HG03439 (cell line): ENCODE data around the gene PRKG1.
"Not testable (repeated sequence)": the region's sequence is repeated elsewhere in the genome, so short reads cannot be mapped to it uniquely, and the experiment has no call there.

ENCODE experiments used
- ATAC-seq: cut with Tn5 transposase; IDR thresholded peaks from one replicate; pipeline ENCODE4 v1.9.1; 2021; ENCODE audit warnings: mild to moderate bottlenecking, moderate library complexity; ENCODE audit not compliant: unreplicated experiment

PRKG1 gene

DNA sequence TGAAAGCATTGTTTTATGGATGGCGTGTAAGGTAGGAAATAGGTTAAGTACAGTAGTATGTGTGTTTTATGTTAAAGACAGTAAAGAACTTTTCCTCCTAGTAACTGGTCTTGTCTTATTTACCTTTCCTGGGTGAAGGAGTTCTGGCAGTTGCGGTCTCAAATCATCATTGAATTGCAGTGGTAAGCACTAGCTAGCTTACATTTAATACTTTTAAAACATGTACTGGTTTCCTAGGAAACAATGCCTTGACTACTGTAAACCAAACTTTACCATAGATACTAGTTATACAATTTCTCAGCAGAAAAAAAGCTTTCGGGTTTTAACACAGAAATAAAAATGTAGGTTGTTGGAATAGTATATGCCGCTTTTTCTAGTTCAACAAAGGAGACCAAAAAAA is 37.7 kb downstream of the PRKG1 start:
- no peak for ATAC-seq

DNA sequence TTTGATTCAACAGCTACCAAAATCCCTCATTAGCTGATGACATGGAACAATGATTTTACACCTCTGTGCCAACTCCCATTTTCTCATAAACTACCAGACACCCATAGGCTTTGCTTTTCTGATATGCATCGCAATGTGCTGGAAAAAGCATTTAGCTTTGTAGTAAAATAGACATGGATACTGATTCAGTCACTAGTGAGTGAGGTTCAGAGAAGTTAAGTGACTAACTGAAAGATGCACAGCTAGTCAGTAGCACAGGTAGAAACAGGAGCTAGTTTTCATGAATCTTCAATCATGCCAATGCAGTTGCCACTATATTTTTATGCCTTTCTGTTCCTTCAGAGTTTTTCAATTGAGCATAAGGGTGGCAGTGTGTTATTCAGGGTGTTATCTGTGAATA is 38.7 kb downstream of the PRKG1 start:
- ATAC-seq, result no peak

DNA sequence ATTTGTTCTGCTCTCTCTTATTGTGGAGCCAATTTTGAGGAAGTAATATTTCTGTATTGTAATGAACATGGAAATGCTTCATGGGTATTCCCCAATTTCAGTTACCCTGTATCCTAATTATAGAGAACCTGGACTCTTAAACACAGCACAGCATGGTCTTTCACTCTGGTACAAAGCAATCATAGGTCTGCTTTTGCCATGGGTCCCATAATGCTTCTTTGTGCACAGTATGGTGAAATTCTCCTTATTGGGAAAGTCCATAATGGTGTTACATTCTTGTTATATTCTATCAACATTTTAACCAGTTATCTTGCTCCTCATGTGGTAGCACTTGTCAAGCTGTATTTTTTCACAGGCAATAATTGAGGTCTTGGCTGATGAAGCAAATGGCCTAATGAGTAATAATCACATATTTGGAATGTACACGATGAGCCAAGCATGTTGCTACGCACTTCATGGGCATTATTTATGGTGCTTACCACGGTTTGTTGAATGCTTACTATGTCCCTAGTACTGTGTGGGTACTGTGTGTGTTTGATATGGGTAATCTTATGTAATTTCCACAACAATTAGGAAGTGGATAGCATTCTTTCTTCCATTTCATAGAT is 42.9 kb downstream of the PRKG1 start:
- ATAC-seq, result no peak

GRCh38 chr10:51117794-51118193 is 43.5 kb downstream of the PRKG1 start:
- ATAC-seq, result no peak

GRCh38 chr10:51119441-51119840 is 45.2 kb downstream of the PRKG1 start:
- ATAC-seq, result no peak

DNA sequence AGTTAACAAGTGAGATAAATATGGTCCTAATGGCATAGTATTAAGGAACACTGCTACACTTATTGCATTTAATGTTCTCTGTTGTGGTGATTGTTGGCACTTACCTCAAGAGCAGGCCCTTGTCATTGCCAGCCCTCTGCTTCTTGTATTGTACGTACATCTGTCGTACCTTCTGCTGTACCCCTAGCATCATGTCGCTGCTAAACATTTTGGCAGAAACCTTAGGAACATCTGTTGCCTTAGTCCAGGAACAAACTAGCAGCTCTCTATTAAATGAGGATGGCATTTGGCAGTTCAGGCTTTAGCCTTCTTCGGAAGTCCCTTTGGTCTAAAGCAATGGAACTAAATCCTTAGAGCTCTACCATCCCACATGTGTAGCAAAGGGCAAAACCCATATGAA is 47.6 kb downstream of the PRKG1 start:
- ATAC-seq, result no peak

DNA sequence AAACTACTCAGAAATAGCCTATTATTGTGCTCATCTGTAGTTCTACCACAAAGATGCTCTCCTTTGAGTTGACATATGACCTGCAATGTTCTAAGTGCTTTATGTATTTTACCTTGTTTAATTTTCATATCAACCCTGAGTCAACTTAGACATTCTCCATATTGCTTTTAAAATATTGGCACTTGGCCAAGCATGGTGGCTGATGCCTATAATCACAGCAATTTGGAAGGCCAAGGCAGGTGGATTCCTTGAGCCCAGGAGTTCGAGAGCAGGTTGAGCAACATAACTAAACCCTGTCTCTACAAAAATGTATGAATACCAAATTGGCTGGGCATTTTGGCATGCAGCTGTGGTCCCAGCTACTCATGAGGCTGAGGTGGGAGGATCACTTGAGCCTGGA is 50.6 kb downstream of the PRKG1 start:
- ATAC-seq, result no peak

DNA sequence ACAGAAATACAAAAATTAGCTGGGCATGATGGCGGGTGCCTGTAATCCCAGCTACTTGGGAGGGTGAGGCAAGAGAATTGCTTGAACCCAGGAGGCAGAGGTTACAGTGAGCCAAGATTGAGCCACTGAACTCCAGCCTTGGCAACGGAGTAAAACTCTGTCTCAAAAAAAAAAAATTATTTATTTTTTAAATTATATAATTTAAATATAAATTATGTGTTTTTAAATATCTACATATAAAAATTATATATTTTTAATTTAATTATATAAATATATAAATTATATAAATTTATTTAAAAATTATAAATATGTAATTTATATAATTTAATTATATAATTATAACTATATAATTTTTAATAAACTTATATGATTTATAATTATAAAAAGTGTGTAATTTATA is 51.2 kb downstream of the PRKG1 start:
- no peak for ATAC-seq

DNA sequence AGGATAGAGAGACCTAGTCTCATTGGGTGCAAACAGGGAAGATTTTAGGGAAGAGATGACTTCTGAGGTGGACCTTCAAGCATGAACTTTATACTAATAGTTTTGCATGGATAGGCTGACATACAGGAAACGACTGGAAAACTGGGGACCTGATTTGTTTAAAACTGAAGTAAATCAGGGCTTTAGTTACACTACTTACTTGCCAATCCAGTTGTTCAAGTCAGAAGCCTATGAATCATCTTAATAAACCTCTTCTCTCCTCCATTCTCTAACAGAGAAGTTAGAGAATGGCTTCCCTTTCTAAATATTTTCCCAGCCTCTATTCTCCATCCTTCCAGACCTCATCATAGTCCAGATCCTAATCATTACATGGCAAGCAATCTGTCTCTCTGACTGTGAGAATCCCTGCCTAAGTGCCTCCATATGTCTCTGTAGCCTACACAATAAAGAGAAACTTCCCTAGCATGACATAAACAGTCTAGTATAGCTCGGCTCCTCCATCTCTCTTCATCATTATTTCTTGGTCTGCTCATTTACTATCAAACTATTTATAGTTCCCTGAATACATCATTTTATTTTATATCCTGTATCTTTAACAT is 55.8 kb downstream of the PRKG1 start:
- ATAC-seq, result no peak

GRCh38 chr10:51137756-51138529 is 63.7 kb downstream of the PRKG1 start:
- no peak for ATAC-seq

DNA sequence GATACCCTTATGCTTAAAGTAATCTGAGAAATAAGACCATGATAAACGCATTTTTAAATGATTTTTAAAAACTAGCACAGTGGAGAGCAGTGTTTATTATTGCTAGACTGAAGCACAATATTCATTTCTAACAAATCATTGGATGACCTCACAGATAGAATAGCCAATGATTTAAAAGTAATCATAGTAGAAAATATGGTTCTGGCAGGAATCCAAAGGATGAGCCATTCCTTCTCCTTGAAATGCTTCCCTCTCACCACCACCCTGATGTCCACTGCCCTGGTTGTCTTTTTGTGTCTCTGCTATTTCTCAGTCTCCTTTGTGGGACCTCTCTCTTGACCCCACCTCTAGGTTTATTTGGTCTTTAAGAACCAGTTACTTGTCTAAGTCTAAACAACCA is 64.9 kb downstream of the PRKG1 start:
- ATAC-seq, result no peak

DNA sequence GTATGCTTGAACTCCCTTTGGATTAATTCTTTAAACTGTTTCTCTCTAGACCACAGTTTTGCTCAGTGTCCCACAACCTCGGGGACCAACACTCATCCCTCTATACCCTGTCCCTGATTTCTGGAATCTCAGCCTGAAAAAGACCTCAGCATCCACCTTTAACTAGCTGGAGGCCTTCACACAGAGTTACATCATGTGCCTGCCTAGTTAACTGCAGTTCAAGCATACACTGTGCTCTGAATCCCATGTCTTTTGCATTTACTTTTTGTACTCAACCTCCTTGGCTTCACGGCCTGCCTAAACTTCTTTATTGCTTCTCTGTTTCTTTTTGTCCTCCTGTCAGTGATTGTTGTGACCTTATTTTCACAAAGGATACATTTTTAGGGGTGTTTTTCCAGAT is 66.7 kb downstream of the PRKG1 start:
- ATAC-seq, result no peak

- no peak for ATAC-seq
Observed at GRCh38 chr10:51144161-51144781, 70.0 kb downstream of the PRKG1 start.

- no peak for ATAC-seq
Observed at GRCh38 chr10:51145375-51145774, 71.1 kb downstream of the PRKG1 start.

DNA sequence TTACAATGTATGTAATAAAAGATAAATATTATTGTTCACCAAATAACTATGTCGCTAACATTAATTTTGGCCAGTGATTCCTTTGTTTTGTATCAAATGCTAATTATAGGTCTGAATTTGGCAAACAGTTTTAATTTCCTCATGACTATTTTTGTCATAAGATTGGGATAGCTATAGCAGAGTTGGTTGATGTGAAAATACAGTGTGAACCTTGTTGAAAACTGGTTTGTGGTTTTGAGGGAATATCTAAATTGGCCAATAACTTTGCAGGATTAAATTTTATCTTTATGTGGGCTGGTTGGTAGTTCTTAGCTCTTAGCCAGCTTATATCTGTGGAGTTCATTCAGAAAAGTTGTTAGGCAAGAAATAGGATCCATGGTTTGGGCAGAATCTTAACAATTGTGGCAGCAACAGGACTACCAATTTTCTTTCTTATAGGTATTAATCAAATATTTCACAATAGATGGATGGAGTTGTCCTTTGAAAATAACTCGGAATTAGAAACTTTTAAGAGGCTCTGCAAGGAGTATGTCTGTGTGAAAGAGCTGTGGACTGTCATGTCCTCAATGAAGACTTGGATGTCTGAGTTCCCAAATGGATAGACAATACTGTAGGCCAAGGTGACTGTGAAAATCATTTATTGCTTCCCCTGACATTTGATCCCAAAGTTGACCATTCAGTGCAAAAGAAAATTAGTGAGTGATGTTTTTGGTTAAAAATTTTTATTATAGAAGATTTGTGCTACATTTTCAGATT is 73.5 kb downstream of the PRKG1 start:
- no peak for ATAC-seq

DNA sequence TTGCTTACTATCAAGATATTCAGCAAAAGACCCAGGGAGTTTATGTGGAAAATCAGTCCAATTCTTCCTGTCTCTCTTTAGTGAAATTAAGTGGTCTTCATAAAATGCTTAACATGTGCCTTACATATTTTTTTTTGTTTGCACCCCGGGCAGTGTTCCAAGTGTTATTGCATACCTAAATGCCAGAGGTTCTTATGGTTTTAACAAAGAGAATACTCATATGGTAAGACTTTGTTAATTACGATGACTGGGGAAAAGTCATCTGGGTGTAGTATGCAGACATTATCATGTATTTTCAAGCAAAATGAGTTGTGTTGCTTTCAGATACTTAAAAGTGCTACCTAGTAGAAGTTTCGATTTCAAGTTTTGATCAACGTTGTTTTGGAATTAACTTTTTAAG is 82.6 kb downstream of the PRKG1 start:
- no peak for ATAC-seq

- no peak for ATAC-seq
Observed at GRCh38 chr10:51158832-51159231, 84.5 kb downstream of the PRKG1 start.

DNA sequence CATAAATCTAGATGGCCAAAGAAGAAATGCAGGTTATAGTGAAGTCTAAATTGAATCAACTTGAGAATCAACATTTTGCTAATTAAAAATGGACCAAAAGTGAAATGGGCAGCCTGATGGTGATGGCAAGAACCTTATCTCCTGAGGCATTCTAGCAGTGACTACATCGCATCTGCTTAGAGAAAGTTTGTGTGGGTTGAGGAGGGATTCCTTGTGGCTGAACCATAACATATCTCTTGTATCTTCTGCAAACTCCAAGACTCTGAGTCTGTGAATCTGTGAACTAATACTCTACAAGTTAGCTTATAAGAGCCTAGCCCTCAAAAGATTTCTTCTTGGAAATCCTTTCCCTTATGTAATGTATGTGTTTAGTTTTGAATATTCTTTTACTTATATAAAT is 85.6 kb downstream of the PRKG1 start:
- ATAC-seq, result no peak

DNA sequence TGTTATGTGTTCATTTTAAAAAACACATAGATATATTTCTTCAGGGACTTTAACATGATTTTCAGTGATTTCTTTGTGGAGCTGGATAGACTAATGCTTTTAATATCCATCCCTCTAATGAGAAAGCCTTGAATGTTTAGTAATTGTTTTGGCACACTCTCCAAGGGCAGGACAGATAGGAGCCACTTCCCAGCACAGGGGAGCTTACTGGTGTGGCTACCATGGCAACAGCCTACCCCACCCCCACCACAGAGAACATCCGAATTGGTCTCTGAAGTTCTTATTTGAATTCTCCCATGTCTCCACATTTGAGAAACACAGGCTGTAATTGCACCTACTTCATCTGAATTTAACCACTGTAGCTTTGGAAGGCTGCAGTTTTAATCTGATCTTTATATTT is 87.7 kb downstream of the PRKG1 start:
- ATAC-seq, result no peak

DNA sequence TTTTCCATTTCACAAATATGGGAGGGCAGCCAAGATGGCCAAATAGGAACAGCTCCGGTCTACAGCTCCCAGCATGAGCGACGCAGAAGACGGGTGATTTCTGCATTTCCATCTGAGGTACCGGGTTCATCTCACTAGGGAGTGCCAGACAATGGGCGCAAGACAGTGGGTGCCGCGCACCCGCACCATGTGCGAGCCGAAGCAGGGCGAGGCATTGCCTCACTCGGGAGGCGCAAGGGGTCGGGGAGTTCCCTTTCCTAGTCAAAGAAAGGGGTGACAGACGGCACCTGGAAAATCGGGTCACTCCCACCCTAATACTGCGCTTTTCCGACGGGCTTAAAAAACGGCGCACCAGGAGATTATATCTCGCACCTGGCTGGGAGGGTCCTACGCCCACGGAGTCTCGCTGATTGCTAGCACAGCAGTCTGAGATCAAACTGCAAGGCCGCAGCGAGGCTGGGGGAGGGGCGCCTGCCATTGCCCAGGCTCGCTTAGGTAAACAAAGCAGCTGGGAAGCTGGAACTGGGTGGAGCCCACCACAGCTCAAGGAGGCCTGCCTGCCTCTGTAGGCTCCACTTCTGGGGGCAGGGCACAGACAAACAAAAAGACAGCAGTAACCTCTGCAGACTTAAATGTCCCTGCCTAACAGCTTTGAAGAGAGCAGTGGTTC is 89.2 kb downstream of the PRKG1 start:
- ATAC-seq, result not testable (repeated sequence)
